Endothelial cell of umbilical vein (primary cell): ENCODE results near the gene CSNK1E. TPM values are rescaled to one million over a fixed set of nuclear protein-coding genes. Genes with fewer than 3 reads are reported as not detected.

Experiments used
- BruUV-seq: library from RNA; stranded (reverse); fragments of 400-500 nt; replicated peaks from 2 replicates; lab custom pipeline; 2021; lab: Mats Ljungman, UMichigan
- CTCF ChIA-PET: fragments of 300-600, 350-600 bp; sonication (Branson Sonifier 250); formaldehyde crosslinking; loops from one replicate; lab custom pipeline; 2021; ENCODE audit warnings: antibody characterized with exemption, inconsistent platforms; lab: Charles Lee
- POLR2A ChIA-PET: fragments of 300-600, 350-600 bp; sonication (Branson Sonifier 250); formaldehyde crosslinking; loops from one replicate; lab custom pipeline; 2021; ENCODE audit warnings: antibody characterized with exemption, inconsistent platforms; lab: Charles Lee
- DNase-seq: peaks from one replicate; pipeline ENCODE4 v3.0.0-alpha.2; 2011; ENCODE audit warnings: low read depth, low spot score
- FAIRE-seq: peaks from 2 replicates; lab custom pipeline; 2011; peaks lifted over from hg19 to GRCh38; lab: Jason Lieb, UNC
- H2AFZ ChIP-seq: 2 replicates; pipeline ENCODE4 v1.6.0; 2012; ENCODE audit warnings: low read depth, low read length, control low read depth, inconsistent platforms
- H3K27ac ChIP-seq: 2 replicates; pipeline ENCODE4 v1.5.1; 2011; ENCODE audit warnings: low read depth, mild to moderate bottlenecking, control low read depth, low read length, moderate library complexity; ENCODE audit not compliant: insufficient read depth
- H3K27me3 ChIP-seq, 2 experiments: 2 replicates each; pipeline versions ENCODE4 v1.6.0 to v1.6.1; 2011; ENCODE audit warnings: low read length in 2 of 2, mixed read lengths in 1 of 2; ENCODE audit not compliant: control insufficient read depth in 2 of 2, insufficient read depth in 2 of 2
- H3K36me3 ChIP-seq, 2 experiments: 2 replicates in 1 of 2; 3 replicates in 1 of 2; pipeline ENCODE4 v1.5.1; 2011; ENCODE audit warnings: low read length in 2 of 2, mild to moderate bottlenecking in 1 of 2, moderate library complexity in 1 of 2; ENCODE audit not compliant: control insufficient read depth in 2 of 2, insufficient read depth in 2 of 2; ENCODE audit errors: extremely low read depth in 1 of 2
- H3K4me1 ChIP-seq: 3 replicates; pipeline ENCODE4 v1.5.1; 2011; ENCODE audit warnings: mild to moderate bottlenecking, low read length; ENCODE audit not compliant: control insufficient read depth, insufficient read depth; ENCODE audit errors: extremely low read depth
- H3K4me2 ChIP-seq: 2 replicates; pipeline ENCODE4 v1.6.1; 2011; ENCODE audit warnings: low read length, control low read depth, mixed read lengths; ENCODE audit not compliant: insufficient read depth
- H3K4me3 ChIP-seq, 3 experiments: fragments of 200-600 bp in 1 of 3; sonication (generic), shearing (Covaris generic) in 1 of 3; replicated peaks in 1 of 3; 2 replicates each; pipeline ENCODE4 v1.5.1; 2011 to 2016; ENCODE audit warnings: control low read depth in 3 of 3, low read length in 3 of 3, mild to moderate bottlenecking in 2 of 3, inconsistent platforms in 1 of 3, low read depth in 1 of 3, moderate library complexity in 1 of 3; ENCODE audit not compliant: insufficient read depth in 1 of 3
- H3K79me2 ChIP-seq: 2 replicates; pipeline ENCODE4 v1.6.0; 2012; ENCODE audit warnings: low read length, inconsistent platforms; ENCODE audit not compliant: control insufficient read depth, insufficient read depth
- H3K9ac ChIP-seq: replicated peaks from 2 replicates; pipeline ENCODE3; 2011; ENCODE audit warnings: low read length, control low read depth; ENCODE audit not compliant: insufficient read depth; ENCODE audit errors: extremely low read depth
- H3K9me1 ChIP-seq: replicated peaks from 3 replicates; pipeline ENCODE4 v1.6.0; 2011; ENCODE audit warnings: mild to moderate bottlenecking, low read length; ENCODE audit not compliant: control insufficient read depth, insufficient read depth; ENCODE audit errors: extremely low read depth
- H3K9me3 ChIP-seq: replicated peaks from 2 replicates; pipeline ENCODE4 v1.5.1; 2012; ENCODE audit warnings: low read length, inconsistent platforms; ENCODE audit not compliant: control insufficient read depth, insufficient read depth
- H4K20me1 ChIP-seq: replicated peaks from 2 replicates; pipeline ENCODE3; 2011; ENCODE audit warnings: mild to moderate bottlenecking, low read length; ENCODE audit not compliant: control insufficient read depth, insufficient read depth; ENCODE audit errors: extremely low read depth
- EZH2 ChIP-seq: IDR thresholded peaks from 2 replicates; pipeline ENCODE4 v1.6.1; 2012; ENCODE audit warnings: borderline replicate concordance, low read depth, mild to moderate bottlenecking, moderate library complexity, low read length, inconsistent platforms; ENCODE audit not compliant: severe bottlenecking
- FOS ChIP-seq: IDR thresholded peaks from 2 replicates; pipeline ENCODE4 v1.6.1; 2011; ENCODE audit warnings: mild to moderate bottlenecking, low read length, moderate library complexity, borderline replicate concordance; ENCODE audit not compliant: insufficient read depth
- GATA2 ChIP-seq: IDR thresholded peaks from 2 replicates; pipeline ENCODE4 v1.7.0; 2011; ENCODE audit warnings: low read depth, mild to moderate bottlenecking, moderate library complexity, mixed read lengths, low read length; ENCODE audit not compliant: insufficient read length, insufficient read depth
- JUN ChIP-seq: IDR thresholded peaks from 2 replicates; pipeline ENCODE4 v1.6.1; 2011; ENCODE audit warnings: borderline replicate concordance, low read depth; ENCODE audit not compliant: insufficient read length, insufficient read depth
- MYC ChIP-seq: IDR thresholded peaks from one replicate; pipeline ENCODE4 v1.6.1; 2011; ENCODE audit warnings: mild to moderate bottlenecking, low read depth, low read length
- POLR2A ChIP-seq: IDR thresholded peaks from 2 replicates; pipeline ENCODE4 v1.6.1; 2012; ENCODE audit warnings: low read depth, mild to moderate bottlenecking, control low read depth, low read length
- POLR2AphosphoS5 ChIP-seq: IDR thresholded peaks from 2 replicates; pipeline ENCODE4 v1.6.1; 2012; ENCODE audit warnings: low read depth, mild to moderate bottlenecking, control low read depth, low read length, moderate library complexity; ENCODE audit not compliant: insufficient read depth
- dilution Hi-C: fragments of 300-500 bp; cut with MboI; formaldehyde crosslinking; loops from one replicate; pipeline ENCODE4 v1.15.0; 2019; ENCODE audit warnings: low sequenced_read_pairs; ENCODE audit not compliant: extremely low pct_ligation_motif_present
- intact Hi-C: fragments of 100-400 bp; cut with micrococcal nuclease; formaldehyde crosslinking; loops from one replicate; pipeline ENCODE4 v1.10.0; 2022
- polyA plus RNA-seq, 4 experiments: library from polyadenylated mRNA; depleted of rRNA in 3 of 4; stranded (reverse) in 3 of 4; unstranded in 1 of 4; fragments of >200 nt; gene quantifications; 2 replicates each; pipeline versions ENCODE4 v1.2.1 to v1.2.3, GENCODE V29; 2011 to 2012; ENCODE audit warnings: missing spikeins in 1 of 4
- total RNA-seq: library from RNA; stranded (reverse); gene quantifications from 2 replicates; pipeline ENCODE4 v1.2.3, GENCODE V29; 2021
- TF ChIP-seq, protein P1 (sequence below), 2 donors: IDR thresholded peaks; 1 replicate in 1 of 2; 2 replicates in 1 of 2; pipeline ENCODE4 v1.5.1; 2011; ENCODE audit warnings: low read length in 2 of 2, mild to moderate bottlenecking in 2 of 2, moderate library complexity in 2 of 2, control low read depth in 1 of 2, inconsistent platforms in 1 of 2, low read depth in 1 of 2; ENCODE audit not compliant: insufficient read depth in 1 of 2; ENCODE audit errors: extremely low read depth in 1 of 2
- TF ChIP-seq, protein P2 (sequence below): IDR thresholded peaks from 2 replicates; pipeline ENCODE4 v1.6.1; 2011; ENCODE audit not compliant: insufficient read depth, insufficient read length

CSNK1E gene
- total and polyA plus RNA-seq, 2 donors (not counting 3 experiments of a cell fraction or from before 2014, with no cell fraction given) = 259 to 262 TPM

DNA sequence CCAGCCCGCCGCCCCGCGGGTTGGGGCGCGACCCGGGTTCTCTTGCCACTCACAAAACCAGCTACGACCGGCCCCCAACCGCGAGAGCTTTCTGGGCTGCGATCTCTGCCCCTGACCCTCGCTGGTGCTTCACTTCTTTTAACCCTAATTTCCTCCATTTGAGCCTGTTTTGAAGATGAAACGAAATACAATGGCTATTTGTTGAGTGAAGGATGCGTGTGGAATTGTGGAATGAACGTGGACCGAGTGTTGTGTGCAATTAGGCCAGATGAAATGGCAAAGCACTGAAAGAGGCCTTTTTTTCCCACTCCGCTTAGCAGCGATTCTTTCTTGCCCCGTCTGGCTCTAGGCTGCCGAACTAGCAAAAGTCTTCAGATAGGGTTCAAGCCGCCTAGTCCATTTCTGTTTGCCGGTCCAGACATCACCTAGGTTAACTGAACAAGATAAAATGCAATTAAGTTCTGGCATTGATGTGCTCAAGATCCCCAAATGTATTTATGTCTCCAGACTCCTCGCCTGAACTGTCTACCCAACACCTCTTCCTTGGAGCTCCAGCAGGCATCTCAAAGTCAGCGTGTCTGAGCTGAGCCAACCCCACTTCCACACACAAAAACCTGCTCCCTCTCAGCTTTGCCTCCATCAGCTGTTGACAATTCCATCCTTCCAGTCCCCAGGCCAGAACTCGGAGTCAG lies 44.0 kb downstream of the CSNK1E start:
- Histone ChIP-seq H2AFZ (peak overlapping the region; percentile 98), H3K27ac (peak overlapping the region; percentile 76), H3K4me3 (peak overlapping the region; percentile 70 to 99 (median 92)), H3K36me3 (no peaks in the 10 kb centered on the region), H3K4me2 (peak overlapping the region; percentile 88), H3K79me2 (peaks cover 44% of the 10 kb centered on the region), H3K27me3 (peaks cover 0 to 3% of the 10 kb centered on the region in 2 experiments), H4K20me1 (no peaks in the 10 kb centered on the region), H3K9ac (peak overlapping the region; percentile 87), H3K4me1 (peaks cover 20% of the 10 kb centered on the region), H3K9me3 (no peaks in the 10 kb centered on the region), H3K9me1 (no peaks in the 10 kb centered on the region)
- intact Hi-C loops = loop anchor here (5.0 kb wide), 2 partner anchors 36 to 39 kb away; no protein-coding TSS in a partner anchor
- ChIA-PET CTCF (interaction anchor here (0.8 to 1.3 kb wide), 2 partner anchors 31 to 175 kb away, joined by 3 to 4 read pairs; no protein-coding TSS in a partner anchor), POLR2A (no interaction called here)
- TF ChIP-seq POLR2AphosphoS5 = no peak
- TF ChIP-seq, protein P1, sequence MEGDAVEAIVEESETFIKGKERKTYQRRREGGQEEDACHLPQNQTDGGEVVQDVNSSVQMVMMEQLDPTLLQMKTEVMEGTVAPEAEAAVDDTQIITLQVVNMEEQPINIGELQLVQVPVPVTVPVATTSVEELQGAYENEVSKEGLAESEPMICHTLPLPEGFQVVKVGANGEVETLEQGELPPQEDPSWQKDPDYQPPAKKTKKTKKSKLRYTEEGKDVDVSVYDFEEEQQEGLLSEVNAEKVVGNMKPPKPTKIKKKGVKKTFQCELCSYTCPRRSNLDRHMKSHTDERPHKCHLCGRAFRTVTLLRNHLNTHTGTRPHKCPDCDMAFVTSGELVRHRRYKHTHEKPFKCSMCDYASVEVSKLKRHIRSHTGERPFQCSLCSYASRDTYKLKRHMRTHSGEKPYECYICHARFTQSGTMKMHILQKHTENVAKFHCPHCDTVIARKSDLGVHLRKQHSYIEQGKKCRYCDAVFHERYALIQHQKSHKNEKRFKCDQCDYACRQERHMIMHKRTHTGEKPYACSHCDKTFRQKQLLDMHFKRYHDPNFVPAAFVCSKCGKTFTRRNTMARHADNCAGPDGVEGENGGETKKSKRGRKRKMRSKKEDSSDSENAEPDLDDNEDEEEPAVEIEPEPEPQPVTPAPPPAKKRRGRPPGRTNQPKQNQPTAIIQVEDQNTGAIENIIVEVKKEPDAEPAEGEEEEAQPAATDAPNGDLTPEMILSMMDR (IDR thresholded peaks at IDR 0.05; ENCODE audit: extremely low read depth in 1 of 2, insufficient read depth in 1 of 2, low read depth in 1 of 2, low read length in 2 of 2) = no peak
- no peak for TF ChIP-seq FOS
- TF ChIP-seq, protein P2, sequence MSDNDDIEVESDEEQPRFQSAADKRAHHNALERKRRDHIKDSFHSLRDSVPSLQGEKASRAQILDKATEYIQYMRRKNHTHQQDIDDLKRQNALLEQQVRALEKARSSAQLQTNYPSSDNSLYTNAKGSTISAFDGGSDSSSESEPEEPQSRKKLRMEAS = no peak
- no peak for TF ChIP-seq EZH2
- TF ChIP-seq GATA2 = no peak
- TF ChIP-seq JUN = no peak
- TF ChIP-seq POLR2A = no peak
- TF ChIP-seq MYC = no peak
- DNase-seq (peak; percentile 56), FAIRE-seq (peak; percentile 4)
- BruUV-seq = TSS peak; percentile 45
- dilution Hi-C loops = no loop called here
